ENCODE data around the gene YWHAG.

GRCh38 chr7:76392531-76393115 lies 33.8 kb upstream of the YWHAG start:
- TF ChIP-seq CTCF (IDR thresholded peaks at IDR 0.05) (no peak), EP300 (IDR thresholded peaks at IDR 0.05) (no peak), POLR2AphosphoS5 (IDR thresholded peaks at IDR 0.05) (no peak)
